Cerebellar nuclear complex (tissue), 1 donor: ENCODE results near the gene ANO2.

Experiments used
- DNase-seq, 2 experiments: peaks; one replicate each; lab custom pipeline; 2025; lab: John Stamatoyannopoulos, UW

The ANO2 gene

DNA sequence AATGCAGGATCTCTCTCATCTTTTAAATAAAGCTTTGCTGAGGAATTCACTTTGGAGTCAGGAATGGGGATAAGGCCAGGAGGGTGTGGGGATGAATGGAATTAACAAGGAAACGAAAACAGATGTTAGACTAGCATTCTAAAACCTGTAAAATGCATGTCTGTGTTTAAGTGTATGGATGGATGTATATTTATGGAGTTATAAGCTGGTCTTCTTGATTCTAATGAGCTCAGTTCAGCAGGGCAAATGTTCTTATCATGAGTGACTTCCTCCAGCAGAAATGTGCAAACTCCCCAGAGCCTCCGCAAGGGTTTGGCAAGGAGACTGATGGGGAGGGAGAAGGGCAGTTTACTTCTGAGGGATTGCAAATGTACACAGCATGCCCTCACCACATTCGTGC, 364.0 kb downstream of the ANO2 start:
- no peak for DNase-seq

DNA sequence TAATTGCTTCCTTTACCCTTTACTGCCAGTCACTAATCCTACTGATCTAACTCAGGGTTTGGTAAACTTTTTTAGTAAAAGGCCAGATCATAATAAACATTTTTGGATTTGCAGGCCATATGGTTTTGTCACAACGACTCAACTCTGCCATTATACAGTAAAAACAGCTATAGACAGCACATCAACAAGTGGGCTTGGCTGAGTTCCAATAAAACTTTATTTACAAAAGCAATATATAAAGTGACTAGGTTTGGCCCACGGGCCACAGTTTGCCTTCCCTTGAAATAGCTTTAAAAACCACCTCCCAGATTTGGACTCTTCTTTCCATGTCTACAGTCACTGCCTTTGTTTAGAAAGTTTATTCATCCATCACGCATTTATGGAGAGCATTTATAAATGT, 366.3 kb downstream of the ANO2 start:
- DNase-seq = no peak

DNA sequence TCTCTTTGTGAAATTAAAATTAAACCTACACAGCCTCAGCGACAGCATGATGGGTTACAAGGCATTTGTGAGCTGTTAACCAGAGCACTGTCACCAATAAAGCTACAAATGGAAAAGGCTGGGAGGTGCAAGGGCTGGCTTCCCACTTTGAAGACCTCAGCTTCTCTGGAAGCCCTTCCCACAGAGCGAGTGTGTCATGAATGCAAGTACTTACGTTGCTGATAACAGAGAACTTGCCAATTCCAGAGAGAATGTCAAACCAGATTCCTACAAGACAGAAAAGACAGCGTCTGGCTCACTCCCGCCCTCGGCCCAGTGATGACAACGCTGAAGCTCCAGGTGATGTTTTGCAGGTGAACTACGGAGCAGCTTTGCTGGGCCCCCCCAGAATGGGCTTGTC, 367.3 kb downstream of the ANO2 start:
- DNase-seq = no peak

GRCh38 chr12:5577211-5577612, 367.8 kb downstream of the ANO2 start:
- no peak for DNase-seq

DNA sequence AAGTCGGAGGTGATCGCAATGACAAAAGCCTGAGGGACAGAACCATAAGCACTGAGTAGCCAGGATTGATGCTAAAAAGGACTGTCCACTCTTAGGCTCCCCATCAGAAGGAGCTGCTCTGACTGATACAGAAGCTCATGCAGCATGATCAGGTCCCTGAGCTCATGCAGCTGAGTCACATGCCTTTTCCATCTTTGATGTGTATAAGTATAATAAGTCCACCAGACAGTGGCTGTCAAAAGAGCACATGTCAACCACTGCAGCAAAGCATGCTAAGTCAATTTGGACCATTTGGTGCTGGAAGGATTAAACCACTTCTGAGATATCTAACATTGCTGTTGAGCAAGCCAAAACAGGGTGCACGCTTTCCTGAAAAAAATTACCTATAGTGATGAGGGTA, 369.1 kb downstream of the ANO2 start:
- no peak for DNase-seq

DNA sequence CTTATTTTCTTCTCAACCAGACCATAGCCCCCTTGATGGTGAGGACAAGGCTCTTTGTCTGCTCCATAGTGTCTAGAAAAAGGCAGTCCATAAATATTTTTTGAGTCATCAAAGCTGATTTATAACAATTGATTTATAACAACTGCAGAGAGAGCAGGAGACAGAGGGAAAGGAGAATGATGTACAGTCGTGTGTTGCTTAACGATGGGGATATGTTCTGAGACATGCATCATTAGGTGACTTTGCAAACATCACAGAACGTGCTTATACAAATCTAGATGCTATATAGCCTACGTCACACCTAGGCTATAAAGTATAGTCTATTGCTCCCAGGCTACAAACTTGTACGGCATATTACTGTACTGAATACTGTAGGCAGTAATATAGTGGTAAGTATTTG, 369.8 kb downstream of the ANO2 start:
- DNase-seq = no peak

DNA sequence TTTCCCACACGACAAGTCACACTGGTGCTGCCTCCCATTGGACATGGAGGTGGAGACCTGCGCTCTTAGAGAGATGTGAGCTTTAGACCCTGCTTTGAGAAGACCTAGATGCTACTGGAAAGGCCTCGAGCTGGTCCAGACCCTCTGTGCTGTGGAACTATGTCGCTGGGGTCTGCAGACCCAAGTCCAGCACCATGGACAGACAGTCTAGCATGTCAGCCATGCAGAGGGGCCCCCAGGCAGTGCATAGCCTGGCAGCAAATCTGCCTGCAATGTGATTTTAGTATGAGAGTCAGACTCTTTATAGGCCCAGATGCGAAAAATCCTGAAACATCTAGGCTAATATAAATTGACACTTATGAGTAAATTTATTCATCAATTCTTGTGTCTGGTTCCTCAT, 371.7 kb downstream of the ANO2 start:
- no peak for DNase-seq

DNA sequence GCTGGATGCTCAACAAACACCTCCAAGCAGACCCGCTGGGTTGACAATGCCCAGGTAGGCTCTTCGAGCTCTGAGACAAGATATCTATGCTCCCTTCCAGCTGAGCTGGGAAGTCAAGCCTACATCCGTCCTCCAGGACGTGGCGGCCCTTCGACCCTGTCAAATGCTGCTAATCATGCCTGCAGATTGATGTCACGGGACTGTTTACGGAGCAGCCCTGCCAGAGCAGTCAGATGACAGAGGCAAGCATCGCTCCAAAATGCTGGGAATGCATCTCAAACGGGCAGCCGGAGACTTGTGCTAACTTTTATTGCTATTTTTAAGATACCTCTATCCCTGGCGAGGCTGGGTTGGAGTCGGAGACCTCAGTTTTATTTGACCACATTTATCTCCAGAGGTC, 373.9 kb downstream of the ANO2 start:
- no peak for DNase-seq

DNA sequence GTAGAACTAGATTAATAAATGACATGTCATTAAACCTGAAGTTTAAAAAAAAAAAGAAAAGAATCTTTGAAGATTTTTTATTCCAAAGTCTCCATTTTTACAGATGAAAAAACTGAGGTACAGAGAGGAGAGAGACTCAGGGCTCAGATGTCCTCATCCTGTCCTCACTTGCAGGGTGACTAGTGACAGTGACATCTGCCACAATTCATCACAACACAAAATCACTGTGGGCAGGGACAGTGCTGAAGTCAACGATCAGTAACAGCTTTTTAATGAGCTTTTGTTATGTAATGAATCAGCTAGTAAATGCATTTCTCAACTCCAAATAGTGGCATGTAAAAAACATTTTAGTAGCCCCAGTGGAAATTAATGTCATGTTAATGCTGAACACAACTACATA, 374.6 kb downstream of the ANO2 start:
- DNase-seq = no peak

GRCh38 chr12:5568325-5568981, 376.6 kb downstream of the ANO2 start:
- no peak for DNase-seq

DNA sequence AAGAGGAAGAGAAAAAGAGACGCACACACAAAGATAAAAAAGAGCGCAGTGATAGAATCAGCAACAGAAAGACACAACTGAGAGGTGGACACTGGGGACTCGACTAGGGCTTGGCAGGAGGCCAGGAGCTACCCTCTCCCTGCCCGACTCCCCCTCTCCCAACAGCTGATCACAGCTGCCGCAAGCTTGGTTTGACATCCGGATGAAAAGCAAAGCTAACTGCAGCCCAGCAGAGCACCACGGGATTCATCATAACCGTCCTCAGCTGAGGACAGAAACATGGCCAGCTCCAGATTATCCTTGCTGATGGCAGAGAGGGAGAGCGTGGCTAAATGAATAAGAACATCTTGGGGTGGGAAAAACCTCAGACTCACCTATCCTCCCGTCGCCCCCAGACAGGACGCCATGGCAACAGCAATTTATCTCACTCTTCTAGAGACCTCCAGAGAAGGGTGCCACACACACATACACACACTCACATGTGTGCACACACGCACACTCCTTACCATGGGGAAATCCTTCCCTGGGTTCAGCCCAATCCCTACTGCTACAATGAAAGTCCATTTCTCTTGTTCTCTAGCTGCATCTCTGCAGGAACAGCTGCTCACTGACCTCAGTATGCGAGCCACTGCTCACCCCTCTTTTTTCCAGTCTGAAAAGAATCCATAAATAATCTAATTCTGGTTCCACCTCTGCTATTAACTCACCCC, 377.9 kb downstream of the ANO2 start:
- DNase-seq = no peak

- no peak for DNase-seq
Observed at GRCh38 chr12:5565933-5566599, 379.0 kb downstream of the ANO2 start.

GRCh38 chr12:5562581-5562980, 382.5 kb downstream of the ANO2 start:
- no peak for DNase-seq

DNA sequence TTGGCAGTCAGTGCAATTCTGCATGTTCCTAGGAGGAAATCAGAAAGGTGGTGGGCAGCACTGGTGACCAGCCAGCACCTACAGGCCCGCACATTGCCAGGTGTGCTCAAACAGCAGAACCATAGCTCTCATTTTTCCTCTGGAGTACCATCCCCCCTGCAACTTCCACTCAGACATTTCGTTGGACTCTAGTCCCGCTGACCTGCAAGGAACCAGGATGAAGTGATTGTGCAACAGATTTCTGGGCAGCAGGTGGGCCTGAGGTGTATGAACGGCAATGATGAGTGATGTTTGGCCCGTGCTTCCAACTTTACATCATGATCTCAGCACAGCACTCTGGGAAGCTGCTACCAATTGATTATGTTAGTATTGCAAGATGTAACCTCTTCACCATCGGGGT, 383.2 kb downstream of the ANO2 start:
- DNase-seq = no peak

- DNase-seq = no peak
Observed at GRCh38 chr12:5561057-5561456, 384.0 kb downstream of the ANO2 start.

GRCh38 chr12:5560265-5560664, 384.8 kb downstream of the ANO2 start:
- DNase-seq = no peak

DNA sequence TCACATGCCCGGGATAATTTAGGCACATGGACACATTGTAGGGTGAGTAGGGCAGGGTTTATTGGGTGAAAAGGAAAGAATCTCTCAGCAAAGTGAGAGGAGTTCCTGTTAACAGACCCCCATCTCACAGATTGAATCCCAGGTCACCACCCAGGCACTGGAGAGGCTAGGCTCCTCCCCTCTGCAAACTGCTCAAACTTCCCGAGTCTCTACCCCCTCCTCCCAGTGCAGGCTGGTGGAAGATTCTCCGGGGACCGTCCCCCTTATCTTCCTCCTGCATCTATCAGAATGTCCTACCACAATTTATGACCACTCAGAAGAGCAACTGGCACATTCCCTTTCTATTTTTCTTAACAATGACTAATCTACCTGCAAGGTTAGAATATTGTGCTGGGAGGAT, 387.2 kb downstream of the ANO2 start:
- DNase-seq = no peak

- DNase-seq = no peak
Observed at GRCh38 chr12:5556946-5557673, 387.9 kb downstream of the ANO2 start.

GRCh38 chr12:5556033-5556614, 388.9 kb downstream of the ANO2 start:
- no peak for DNase-seq

GRCh38 chr12:5554711-5555110, 390.3 kb downstream of the ANO2 start:
- no peak for DNase-seq

GRCh38 chr12:5549011-5549410, 396.0 kb downstream of the ANO2 start:
- no peak for DNase-seq
